ENCODE data around the gene ZNF689.
"Not testable (repeated sequence)": the region's sequence is repeated elsewhere in the genome, so short reads cannot be mapped to it uniquely, and the experiment has no call there.

Gene ZNF689

DNA sequence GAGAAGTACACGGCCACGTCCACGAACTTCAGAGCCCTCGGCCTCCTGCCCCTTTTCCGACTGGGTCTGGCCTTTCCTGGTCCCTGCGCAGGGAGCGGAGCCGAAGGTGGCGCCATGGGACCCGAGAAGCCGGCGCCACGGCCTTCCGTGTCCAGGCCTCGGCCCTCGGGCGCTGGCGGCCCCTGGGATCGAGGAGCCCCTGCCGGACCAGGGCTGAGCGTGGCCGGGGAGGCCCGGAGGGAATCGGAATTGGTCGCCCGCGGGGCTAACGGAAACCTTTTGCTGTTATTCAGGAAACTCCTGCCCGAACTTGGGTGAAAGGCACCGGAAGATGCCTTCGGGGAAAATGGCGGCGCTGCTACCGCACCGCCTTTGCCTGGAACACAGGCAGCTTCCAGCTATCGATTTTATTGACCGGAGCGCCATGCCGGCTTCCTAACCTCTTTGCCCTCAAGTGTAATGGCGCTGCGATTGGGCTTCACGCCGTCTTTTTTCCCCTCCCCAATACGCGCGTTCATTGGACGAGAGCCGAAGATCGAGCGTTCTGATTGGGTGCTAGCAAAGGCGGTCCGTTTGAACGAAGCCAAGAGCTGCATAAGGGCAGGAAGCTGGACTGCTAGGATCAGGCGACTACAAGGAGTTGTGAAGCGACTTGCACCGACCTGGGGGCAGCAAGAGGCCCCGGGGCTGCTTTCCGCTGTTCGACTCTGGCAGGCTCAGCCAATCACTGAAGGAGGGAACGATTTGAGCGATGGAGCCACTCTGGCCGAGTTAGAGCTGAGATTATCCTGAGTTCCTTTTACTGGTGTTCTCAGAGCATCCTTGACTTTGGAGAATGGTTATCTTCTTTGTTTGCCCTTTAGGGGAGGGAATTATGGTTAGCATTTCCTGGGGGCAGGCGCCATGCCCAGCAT lies at the start of gene ZNF689:
Gene ZNF689 (minus strand): TSS at position 464 of the 914 bp plus-strand sequence. CDS start 348 bp downstream, at position 116.
- DNase-seq: peak; percentile 96

DNA sequence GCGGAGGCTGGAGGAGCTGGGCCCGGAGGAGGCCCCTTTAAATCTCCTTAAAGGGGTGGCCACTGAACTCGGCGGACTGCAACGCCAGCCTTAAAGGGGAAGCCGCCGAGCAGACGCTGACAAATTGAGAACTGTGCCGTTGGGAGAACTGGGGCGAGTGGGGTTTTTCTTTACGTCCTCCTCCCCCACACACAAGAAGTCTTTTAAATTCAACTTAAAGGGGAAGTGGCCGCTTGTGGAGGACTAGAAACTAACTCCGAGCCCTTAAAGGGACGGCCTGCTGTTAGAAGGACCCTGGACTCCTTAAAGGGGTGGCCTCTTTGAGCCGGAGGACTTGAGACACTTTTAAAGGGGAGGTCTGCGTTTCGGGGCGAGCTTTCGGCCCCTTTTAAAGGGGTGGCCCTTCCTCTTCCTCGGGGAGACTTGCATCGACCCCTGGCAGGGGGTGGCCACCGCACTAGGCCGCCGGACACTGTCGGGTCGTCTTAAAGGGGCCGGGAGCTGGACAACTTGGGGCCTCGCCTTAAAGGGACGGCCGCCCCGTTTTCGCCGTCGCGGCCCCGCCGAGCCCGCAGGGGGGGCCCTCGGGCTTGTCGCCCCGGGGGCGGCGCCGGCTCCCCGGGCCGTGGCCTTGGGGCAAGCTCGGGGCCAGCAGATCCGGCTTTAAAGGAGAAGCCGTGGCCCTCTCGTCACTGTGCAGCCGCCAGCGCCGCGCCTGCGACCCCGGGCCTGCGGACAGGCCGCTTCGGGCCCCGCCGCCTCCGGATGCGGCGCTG lies 48.7 kb upstream of the ZNF689 start:
- DNase-seq: peak; percentile 97

- peak; percentile 100 for DNase-seq
Observed at GRCh38 chr16:30657866-30658730, 47.9 kb upstream of the ZNF689 start, which contains the start of gene FBRS. TSS of gene FBRS (plus strand) at chr16:30658431. CDS start at chr16:30659519, 1,088 bp downstream.

DNA sequence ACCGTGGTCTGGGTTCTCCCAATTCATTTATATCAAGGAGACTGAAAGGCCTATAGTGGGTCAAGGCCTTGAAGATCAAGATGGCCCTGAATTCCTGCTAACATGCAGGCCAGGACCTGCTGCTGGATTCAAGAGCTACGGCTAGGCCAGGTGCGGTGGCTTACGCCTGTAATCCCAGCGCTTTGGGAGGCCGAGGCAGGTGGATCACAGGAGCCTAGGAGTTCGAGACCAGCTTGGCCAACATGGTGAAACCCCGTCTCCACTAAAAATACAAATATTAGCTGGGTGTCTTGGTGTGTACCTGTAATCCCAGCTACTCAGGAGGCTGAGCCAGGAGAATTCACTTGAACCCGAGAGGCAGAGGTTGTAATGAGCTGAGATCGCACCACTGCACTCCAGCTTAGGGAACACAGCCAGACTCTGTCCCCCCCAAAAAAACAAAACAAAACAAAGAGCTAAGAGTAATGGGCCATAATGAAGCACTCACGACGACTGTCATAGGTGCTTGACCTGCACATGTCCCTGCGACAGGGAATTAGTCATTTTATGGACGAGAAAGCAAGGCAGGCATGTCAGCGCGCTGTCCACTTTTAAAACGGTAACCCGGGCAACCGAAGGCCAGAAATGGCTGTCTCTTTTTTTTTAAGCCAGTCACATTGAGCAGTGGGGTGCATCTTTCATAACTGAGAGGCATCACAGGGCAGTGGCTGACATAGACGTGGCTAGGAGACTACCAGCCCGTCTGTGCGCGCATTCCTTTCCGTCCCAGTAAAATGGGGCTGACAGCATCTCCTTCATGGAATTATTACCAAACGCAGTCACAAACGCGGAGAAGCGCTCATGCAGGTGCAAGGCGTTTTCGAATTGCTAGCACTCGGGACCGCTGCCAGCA lies 47.0 kb upstream of the ZNF689 start:
- no peak for DNase-seq

- no peak for DNase-seq
Observed at GRCh38 chr16:30656388-30656787, 46.2 kb upstream of the ZNF689 start.

DNA sequence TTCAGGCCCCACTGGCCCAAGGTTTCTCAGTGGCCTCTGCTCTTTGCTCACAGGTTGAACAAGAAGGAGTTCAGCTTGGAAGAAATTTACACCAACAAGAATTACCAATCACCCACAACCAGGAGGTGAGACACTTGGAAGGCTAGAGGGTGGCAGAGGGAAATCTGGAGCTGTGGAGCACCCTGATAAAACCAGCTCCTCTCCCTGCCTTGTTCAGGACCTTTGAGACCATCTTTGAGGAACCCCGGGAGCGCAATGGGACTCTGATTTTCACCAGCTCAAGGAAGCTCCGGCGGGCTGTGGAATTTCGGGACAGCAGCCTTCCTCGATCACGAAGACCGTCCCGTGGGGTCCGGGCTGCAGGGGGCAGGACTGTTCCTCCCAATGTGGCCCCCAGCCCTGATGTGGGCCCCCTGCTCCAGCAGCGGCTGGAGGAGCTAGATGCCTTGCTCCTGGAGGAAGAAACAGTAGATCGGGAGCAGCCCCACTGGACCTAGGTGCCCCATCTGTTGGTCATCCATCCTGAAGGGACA lies 45.7 kb upstream of the ZNF689 start:
- DNase-seq: no peak

- DNase-seq: no peak
Observed at GRCh38 chr16:30654856-30655255, 44.7 kb upstream of the ZNF689 start.

DNA sequence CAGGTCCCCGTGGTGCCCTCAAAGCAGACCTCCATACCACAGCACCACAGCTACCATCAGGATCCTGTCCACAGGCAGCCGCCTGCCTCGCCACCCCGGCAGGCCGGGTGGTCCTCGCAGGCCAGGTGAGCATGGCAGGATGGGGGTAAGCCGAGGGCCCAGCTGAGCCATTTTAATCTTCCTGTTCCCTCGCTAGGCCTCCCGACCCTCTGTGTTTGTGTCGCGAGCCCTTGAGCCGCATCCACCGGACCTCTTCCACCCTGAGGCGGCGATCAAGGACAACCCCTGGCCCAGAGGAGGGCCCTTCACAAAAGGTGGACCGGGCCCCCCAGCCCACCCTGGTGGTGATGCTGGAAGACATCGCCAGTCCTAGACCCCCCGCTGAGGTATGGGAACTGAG lies 42.5 kb upstream of the ZNF689 start:
- DNase-seq: no peak

GRCh38 chr16:30652005-30652296 lies 41.8 kb upstream of the ZNF689 start:
- no peak for DNase-seq

- peak; percentile 76 for DNase-seq
Observed at GRCh38 chr16:30651124-30652004, 41.2 kb upstream of the ZNF689 start.

GRCh38 chr16:30650369-30651123 lies 40.4 kb upstream of the ZNF689 start, which contains the start of gene PRR14:
TSS of gene PRR14 (plus strand) at chr16:30650960. CDS start at chr16:30651646, 686 bp downstream.
- DNase-seq: peak; percentile 100

DNA sequence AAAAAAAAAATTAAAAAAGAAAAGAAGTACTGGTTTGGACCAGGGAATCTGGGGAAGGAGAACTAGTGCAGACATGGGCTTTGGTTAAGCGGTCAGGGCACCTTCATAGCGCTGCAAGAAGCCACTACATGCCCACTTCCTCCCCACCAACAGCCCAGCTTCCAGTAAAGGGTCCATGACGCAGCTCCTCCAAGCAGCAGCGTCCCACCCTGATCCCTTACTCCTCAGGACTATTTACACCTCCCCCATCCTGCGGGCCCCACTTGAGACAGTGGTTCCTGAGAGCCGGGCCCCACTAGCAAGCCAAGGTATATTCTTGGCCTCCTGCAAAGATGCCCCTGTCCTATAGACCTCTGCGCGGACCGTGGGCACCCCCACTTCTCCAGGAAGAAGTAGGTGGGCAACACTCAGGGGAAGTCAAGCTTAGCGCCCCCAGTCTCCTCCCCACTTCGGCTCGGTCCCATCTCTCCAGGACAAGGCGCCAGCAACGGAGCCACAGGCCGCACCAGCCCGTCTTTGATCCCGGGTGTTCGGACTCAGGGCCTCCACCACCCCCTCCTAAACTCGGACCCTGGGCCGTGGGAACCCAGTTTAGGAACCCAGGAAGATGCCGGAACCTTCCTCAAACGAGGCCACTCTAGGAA lies 39.7 kb upstream of the ZNF689 start:
- no peak for DNase-seq

GRCh38 chr16:30647274-30647571 lies 37.0 kb upstream of the ZNF689 start:
- DNase-seq: no peak

DNA sequence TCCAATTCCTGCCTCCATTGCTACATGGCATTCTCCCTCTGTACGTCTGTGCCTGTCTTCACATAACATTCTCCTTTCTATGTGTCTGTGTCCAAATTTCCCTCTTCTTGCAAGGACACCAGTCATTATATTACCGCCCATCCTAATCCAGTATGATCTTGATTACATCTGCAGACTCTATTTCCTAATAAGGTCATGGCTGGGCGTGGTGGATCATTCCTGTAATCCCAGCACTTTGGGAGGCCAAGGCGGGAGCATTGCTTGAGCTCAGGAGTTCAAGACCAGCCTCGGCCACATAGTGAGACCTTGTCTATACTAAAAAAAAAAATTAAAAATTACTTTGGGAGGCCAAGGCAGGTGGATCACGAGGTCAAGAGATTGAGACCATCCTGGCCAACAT lies 35.5 kb upstream of the ZNF689 start:
- no peak for DNase-seq

DNA sequence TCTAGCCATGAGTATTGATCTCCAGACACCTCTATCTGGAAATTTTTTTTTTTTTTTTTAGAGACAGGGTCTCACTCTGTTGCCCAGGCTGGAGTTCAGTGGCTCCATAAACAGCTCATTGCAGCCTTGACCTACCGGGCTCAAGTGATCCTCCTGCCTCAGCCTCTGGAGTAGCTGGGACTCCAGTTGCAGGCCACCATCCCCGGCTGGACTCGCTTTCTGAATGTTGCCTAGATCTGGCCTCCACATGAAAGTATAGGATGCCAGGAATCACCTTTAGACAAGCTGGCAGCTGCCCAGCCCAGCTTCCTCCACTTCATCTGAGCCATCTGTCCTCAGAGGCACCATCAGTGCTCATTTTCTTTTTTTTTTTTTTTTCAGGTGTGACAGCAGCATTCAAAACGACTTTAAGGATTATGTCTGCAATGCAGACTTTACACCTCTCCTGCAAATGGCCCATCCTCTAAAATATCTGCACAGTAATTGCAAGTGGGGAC lies 34.2 kb upstream of the ZNF689 start:
- no peak for DNase-seq

DNA sequence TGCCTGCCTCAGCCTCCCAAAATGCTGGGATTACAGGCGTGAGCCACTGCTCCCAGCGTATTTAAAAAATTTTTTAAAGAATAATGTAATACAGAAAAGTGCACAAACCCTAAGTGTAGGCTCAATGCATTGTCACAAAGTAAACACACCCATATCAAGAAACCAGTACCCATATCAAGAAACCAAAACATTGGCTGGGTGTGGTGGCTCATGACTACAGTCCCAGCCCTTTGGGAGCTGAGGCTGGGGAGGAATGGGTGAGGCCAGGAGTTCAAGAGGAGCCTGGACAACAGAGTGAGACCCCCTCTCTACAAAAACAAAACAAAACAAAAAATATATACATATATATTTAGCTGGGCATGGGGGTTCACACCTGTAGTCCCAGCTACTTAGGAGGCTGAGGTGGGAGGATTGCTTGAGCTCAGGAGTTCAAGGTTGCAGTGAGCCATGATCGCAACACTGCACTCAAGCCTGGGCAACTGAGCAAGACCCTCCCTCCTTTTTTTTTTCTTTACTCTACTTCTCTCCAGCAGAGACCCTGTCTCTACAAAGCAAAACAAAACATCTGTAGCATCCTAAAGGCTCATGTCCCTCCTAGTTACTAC lies 31.3 kb upstream of the ZNF689 start:
- DNase-seq: no peak

GRCh38 chr16:30637944-30638343 lies 27.8 kb upstream of the ZNF689 start:
- DNase-seq: peak; percentile 57

- DNase-seq: not testable (repeated sequence)
Observed at GRCh38 chr16:30637139-30637538, 26.9 kb upstream of the ZNF689 start.

GRCh38 chr16:30636599-30636998 lies 26.4 kb upstream of the ZNF689 start:
- no peak for DNase-seq

Measured in CD4-positive, alpha-beta T cell treated with Interleukin-4 for 4 hours (primary cell).